UCSD-AML1 (cell line): ENCODE measurements around the gene HBS1L.

Experiments
- DNase-seq: peaks from one replicate; lab custom pipeline; 2025; ENCODE audit not compliant: unreplicated experiment; lab: John Stamatoyannopoulos, UW

The HBS1L gene

DNA sequence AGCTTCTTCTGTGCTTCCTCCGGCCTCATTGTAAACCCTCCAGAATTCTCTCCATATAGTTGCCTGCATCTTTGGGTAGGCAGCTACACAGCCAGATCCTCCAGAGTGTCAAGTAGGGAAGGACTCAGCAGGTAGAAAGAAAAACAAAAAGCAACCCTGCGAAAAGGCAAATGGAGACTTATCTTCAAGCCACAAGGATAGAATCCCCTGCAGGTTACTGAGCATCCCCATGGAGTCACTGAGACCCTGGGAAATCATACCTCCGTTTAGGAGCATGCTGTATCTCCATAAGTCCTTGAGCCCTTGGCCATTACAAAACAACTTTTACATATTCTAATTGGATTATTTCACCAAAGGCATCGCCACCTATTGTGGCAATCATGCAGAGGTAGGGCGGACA, 133.3 kb downstream of the HBS1L start:
- no peak for DNase-seq

DNA sequence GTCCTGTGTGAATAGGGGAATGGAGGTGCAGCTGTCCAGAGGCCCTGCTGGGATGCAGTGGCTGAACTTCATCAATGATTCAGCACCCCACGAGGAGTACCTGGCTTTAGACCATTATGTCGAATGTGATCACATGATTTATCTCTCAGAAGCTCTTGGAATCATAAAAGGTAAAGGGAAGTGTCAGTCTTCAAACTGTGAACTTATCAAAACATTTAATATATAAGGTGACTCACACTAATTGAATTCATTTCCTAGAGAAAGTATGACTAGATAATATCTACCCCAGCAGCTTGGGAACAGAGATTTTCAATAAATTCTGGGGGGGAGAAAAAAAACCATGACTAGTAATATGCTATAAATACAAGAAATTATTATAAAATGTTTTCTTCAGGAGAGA, 134.2 kb downstream of the HBS1L start:
- no peak for DNase-seq

DNA sequence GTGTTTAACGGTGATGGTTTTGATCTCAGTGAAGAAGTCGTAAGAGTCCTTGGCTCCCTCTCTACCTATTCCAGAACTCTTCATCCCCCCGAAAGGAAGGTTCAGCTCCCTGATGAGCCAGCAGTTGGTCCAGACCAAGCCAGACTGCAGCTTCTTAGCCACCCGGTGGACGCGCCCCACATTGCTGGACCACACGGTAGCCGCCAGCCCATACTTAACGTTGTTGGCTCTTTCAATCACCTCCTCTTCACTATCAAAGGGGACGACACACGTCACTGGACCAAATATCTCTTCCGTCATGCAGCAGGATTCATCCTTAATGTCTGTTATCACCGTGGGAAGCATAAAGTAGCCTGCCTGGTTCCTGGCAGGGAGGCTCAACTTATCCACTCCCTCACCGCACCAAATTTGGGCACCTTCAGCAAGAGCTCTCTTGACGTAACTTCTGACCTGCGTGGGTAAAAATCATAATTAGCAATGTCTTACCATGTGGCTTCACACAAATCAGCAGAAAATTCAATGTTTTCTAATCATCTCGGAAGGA, 136.1 kb downstream of the HBS1L start:
- no peak for DNase-seq

GRCh38 chr6:134911547-134911946, 143.1 kb downstream of the HBS1L start:
- no peak for DNase-seq

DNA sequence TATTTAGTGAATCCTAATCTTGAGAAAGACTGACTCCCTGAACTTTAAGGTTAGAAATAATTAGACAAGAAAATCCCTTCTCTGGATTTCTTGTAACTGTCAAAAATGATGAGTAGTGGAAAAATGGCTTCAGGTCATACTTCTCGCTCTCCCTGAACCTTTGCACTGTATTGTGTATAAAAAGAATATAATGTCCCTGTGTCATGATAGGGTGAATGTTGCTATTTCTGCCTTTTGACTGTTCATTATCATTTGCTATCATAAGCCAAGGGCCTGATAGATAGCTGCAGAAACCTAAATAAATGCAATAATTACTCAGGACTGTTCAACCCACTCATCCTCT, 144.1 kb downstream of the HBS1L start:
- DNase-seq: no peak
